Measurements from ENCODE around the gene NET1. TPM values are rescaled to one million over a fixed set of nuclear protein-coding genes. Genes with fewer than 3 reads are reported as not detected.
"Not testable (repeated sequence)": the region's sequence is repeated elsewhere in the genome, so short reads cannot be mapped to it uniquely, and the experiment has no call there.

The NET1 gene, protein sequence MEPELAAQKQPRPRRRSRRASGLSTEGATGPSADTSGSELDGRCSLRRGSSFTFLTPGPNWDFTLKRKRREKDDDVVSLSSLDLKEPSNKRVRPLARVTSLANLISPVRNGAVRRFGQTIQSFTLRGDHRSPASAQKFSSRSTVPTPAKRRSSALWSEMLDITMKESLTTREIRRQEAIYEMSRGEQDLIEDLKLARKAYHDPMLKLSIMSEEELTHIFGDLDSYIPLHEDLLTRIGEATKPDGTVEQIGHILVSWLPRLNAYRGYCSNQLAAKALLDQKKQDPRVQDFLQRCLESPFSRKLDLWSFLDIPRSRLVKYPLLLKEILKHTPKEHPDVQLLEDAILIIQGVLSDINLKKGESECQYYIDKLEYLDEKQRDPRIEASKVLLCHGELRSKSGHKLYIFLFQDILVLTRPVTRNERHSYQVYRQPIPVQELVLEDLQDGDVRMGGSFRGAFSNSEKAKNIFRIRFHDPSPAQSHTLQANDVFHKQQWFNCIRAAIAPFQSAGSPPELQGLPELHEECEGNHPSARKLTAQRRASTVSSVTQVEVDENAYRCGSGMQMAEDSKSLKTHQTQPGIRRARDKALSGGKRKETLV
- total RNA-seq = 47.9 and 51.4 TPM in 2 replicates

GRCh38 chr10:5412277-5412941, at the start of gene NET1:
Gene NET1 (plus strand): TSS chr10:5412557. CDS start chr10:5412693, 136 bp downstream.
- intact Hi-C loops (cut with micrococcal nuclease) = loop anchor here (2.0 kb wide), 1 partner anchor 34 kb away; no protein-coding TSS in a partner anchor

- intact Hi-C loops (cut with micrococcal nuclease) = no loop called here
These were observed 49.5 kb upstream of the NET1 start for GRCh38 chr10:5362873-5363272.

DNA sequence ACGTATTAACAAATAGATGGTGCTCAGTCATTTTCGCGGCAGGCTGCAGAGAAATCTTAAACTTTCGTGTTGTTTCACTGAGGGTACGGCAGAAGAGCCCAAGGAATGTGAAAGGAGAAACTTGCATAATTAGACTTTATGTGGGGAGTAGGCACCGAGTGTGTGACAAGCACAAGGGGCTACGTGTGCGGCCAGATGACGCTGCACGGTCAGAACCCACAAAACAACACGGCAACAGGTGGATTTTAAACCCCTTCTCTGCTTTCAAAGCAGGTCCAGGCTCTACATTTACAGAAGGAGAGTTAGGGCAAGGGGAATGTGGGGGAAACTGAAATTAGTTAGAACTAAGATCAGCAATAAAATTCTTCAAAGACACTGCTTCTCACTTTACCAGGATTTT, 48.0 kb upstream of the NET1 start:
- intact Hi-C loops (cut with micrococcal nuclease) = no loop called here

DNA sequence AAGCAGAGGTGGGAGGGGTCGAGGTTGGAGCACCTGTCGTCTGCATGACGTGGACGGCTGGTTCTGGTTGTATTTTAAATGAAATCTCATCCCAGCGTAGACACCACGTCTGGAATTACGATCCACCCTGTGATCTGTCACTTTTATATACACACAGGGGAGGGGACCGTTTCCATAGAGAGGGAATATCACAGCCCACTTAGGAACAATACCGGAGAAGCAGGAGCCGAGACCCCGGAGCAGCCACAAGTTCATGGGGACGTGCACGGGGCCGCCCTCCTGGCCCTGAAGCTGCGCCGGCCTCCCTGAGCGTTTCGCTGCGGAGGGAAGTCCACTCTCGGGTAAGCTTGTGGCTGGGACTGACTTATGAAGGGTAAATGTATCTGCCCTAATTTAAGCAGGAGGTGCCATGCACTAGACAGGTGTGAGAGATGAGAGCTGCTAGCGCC, 47.4 kb upstream of the NET1 start, which contains the start of gene UCN3:
Gene UCN3 (plus strand): TSS at position 77 of the 449 bp plus-strand sequence. CDS start 8,755 bp downstream, outside the sequence.
- intact Hi-C loops (cut with micrococcal nuclease) = no loop called here

DNA sequence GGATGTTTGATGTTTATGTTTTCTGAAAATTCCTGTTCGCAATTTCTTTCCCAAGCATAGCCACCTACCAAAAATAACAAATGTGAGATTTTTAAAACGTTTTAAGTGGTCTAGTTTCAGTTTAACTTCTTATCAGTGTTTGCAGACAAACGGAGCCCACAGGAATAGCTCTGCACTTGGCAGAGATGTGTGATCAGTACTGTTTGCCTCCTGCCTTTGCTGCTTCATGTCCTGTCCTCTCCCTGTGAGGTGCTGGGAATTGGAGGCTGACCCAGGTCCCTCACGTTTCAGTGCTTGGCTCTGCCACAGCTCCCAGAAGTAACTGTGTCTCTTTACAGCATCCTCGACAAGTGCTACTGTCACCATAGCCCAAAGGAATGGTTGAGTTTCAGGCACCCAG, 46.4 kb upstream of the NET1 start:
- intact Hi-C loops (cut with micrococcal nuclease) = no loop called here

GRCh38 chr10:5369362-5370158, 42.8 kb upstream of the NET1 start:
- intact Hi-C loops (cut with micrococcal nuclease) = no loop called here

- intact Hi-C loops (cut with micrococcal nuclease) = no loop called here
These were observed 41.6 kb upstream of the NET1 start for GRCh38 chr10:5370493-5371352.

DNA sequence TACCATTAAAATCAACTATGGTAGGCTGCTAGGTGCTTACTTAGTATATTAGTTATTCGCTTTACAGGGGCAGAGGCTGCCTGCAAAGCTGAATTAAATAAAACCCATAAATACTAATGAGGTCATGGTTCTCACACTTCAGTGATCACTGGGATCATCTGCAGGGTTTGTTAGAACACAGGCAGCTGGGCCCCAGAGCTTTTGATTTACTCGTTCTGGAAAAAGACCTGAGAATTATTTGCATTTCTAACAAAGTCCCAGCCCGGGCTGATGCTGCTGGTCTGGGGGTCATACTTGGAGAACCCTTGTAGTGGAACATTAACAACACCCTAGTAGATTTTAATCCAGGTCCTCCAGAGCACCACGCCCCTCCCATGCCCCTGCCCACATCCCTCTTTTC, 39.0 kb upstream of the NET1 start:
- intact Hi-C loops (cut with micrococcal nuclease) = no loop called here

- intact Hi-C loops (cut with micrococcal nuclease) = no loop called here
These were observed 38.3 kb upstream of the NET1 start for GRCh38 chr10:5373891-5374611.

DNA sequence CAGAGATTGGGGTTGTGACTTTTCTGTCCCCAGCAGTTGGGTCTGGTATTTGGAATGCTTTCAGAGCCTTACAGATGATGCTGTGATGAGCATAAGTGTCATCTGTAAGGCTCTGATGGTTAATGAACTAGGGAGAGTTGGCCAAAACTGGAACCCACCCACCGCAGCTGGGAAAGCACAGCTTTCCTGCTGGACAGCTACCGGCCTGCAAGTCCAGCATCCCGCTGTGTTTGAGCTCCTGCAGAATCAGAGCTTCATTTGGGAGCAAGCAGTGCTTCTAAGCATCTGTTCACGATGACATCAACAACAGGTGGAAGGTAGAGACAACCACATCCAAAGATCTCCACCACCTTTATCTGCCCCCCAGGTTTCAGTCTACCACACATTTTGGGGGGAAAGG, 35.9 kb upstream of the NET1 start:
- intact Hi-C loops (cut with micrococcal nuclease) = no loop called here

GRCh38 chr10:5379202-5379601, 33.2 kb upstream of the NET1 start:
- intact Hi-C loops (cut with micrococcal nuclease) = not testable (repeated sequence)

- intact Hi-C loops (cut with micrococcal nuclease) = loop anchor here (5.0 kb wide), 1 partner anchor 98 kb away; no protein-coding TSS in a partner anchor
These were observed 32.0 kb upstream of the NET1 start for GRCh38 chr10:5380395-5380794.

DNA sequence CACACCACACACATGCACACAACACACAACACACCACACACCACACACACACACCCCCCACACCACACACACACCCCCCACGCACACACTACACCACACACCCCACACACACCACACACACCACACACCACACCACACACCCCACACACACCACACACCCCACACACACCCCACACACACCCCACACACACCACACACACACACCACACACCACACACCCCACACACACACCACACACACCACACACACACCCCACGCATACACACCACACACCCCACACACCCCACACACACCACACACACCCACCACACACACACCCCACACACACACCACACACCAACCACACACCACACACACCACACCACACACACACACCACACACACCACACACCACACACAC, 31.2 kb upstream of the NET1 start:
- intact Hi-C loops (cut with micrococcal nuclease) = loop anchor here (5.0 kb wide), 1 partner anchor 99 kb away; no protein-coding TSS in a partner anchor

- intact Hi-C loops (cut with micrococcal nuclease) = no loop called here
These were observed 27.1 kb upstream of the NET1 start for GRCh38 chr10:5385224-5385623.

DNA sequence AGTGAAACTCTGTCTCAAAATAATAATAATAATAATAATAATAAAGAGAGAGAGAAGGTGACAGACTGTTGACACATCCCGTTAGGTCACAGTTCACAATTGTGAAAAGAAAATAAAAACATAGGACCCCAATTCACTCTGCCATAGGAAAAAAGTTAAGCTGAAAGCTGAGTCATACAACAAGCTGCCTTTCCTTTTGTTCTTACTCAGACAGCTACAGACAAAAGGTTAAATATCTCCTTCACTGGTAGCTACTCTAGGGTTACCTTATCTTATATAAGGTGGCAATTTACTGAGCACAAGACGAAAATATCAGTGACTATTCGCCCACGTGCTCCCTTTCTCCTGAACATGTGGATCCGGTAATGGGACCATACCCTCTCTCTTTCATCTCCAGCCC, 25.2 kb upstream of the NET1 start:
- intact Hi-C loops (cut with micrococcal nuclease) = no loop called here

- intact Hi-C loops (cut with micrococcal nuclease) = no loop called here
These were observed 21.7 kb upstream of the NET1 start for GRCh38 chr10:5390607-5391205.

DNA sequence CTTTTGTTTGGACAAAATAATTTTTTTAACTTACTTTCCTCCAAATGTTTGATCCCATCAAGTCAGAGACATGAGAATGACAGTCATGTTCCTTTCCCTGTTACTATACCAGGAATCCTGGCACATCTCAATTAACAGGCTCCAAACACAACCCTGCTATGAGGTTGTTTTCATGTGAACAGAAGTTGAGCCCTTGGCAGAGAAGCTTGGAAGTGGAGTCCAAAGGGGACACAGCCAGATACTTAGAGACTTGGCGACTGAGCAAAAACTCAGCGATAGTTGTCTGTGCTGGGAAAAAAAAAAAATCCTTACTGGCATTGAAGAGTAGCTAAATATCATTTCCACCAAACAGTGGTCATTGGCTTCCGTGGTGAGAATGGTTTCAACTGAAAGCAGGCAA, 20.6 kb upstream of the NET1 start:
- intact Hi-C loops (cut with micrococcal nuclease) = no loop called here

- intact Hi-C loops (cut with micrococcal nuclease) = no loop called here
These were observed 18.8 kb upstream of the NET1 start for GRCh38 chr10:5393529-5393928.

DNA sequence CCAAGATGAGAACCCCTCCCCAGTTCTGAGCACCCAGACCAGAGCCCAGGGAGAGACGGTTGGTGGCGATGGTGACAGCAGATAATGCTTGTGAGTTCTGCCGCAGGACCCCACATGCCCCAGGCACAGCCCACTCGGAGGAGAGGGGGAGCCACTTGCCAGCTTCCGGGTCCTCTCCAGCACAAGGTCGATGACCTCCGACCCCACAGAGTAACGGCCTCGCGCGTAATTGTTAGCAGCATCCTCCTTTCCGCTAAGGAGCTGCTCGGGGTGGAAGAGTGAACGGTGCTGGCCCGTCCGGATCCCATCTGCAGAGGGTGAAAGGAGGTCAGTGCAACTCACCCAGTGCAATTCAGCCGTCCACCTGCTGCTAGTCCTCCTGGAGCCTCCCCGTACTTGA, 17.2 kb upstream of the NET1 start:
- intact Hi-C loops (cut with micrococcal nuclease) = no loop called here
